Uterus (tissue), 2 donors: ENCODE data around the gene SOX5.

ENCODE experiments used
- POLR2A ChIP-seq, 2 donors: fragments of 450-650 bp; IDR thresholded peaks; one replicate each; pipeline ENCODE4 v1.6.1; 2016; ENCODE audit warnings: antibody characterized with exemption in 2 of 2, mild to moderate bottlenecking in 1 of 2, moderate library complexity in 1 of 2
- TF ChIP-seq, protein P1 (sequence below), 4 experiments: fragments of 200-600 bp in 2 of 4; fragments of 450-650 bp in 2 of 4; sonication (generic) in 2 of 4; IDR thresholded peaks; one replicate each; pipeline ENCODE4 v1.5.1; 2016 to 2019; ENCODE audit warnings: antibody characterized with exemption in 4 of 4, mild to moderate bottlenecking in 2 of 4, moderate library complexity in 1 of 4

DNA sequence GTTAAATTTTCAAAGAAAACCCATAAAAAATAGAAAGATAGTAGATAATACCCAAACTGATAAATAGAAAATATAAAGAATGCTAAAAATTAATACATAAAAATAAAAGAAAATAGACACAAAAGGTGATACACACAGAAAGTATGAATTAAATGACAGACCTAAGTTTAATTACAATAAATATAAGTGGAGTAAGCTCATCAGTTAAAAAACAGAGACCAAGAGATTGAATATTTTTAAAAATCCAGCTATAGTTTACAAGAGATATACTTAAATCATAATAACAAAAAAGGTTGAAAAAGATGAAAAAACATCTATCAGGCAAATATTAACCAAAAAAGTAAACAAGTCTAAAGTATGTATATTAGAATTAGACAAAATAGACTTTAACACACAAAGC lies 268.2 kb downstream of the SOX5 start:
- TF ChIP-seq, protein P1, sequence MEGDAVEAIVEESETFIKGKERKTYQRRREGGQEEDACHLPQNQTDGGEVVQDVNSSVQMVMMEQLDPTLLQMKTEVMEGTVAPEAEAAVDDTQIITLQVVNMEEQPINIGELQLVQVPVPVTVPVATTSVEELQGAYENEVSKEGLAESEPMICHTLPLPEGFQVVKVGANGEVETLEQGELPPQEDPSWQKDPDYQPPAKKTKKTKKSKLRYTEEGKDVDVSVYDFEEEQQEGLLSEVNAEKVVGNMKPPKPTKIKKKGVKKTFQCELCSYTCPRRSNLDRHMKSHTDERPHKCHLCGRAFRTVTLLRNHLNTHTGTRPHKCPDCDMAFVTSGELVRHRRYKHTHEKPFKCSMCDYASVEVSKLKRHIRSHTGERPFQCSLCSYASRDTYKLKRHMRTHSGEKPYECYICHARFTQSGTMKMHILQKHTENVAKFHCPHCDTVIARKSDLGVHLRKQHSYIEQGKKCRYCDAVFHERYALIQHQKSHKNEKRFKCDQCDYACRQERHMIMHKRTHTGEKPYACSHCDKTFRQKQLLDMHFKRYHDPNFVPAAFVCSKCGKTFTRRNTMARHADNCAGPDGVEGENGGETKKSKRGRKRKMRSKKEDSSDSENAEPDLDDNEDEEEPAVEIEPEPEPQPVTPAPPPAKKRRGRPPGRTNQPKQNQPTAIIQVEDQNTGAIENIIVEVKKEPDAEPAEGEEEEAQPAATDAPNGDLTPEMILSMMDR (IDR thresholded peaks at IDR 0.05): no peak
- TF ChIP-seq POLR2A (IDR thresholded peaks at IDR 0.05): no peak
